Right lobe of liver (tissue), 4 donors: ENCODE data around the gene PLAA.

ENCODE experiments used
- CTCF ChIP-seq, 4 donors: fragments of 200-600 bp in 3 of 4; fragments of 450-650 bp in 1 of 4; IDR thresholded peaks; one replicate each; pipeline versions ENCODE4 v1.5.1 to v1.8.0; 2016 to 2022; ENCODE audit warnings: antibody characterized with exemption in 4 of 4, mild to moderate bottlenecking in 2 of 4
- POLR2A ChIP-seq: fragments of 450-650 bp; IDR thresholded peaks from one replicate; pipeline ENCODE4 v1.6.1; 2017; ENCODE audit warnings: antibody characterized with exemption, mild to moderate bottlenecking
- donor health status: DM: no; HTN: no; CAD: no.
- donor health status: DM: no; HTN: no; CAD: no.
- donor health status: DM: no; HTN: yes; CAD: no.

- TF ChIP-seq CTCF (IDR thresholded peaks at IDR 0.05) = no peak
- TF ChIP-seq POLR2A = no peak
These were observed 24.7 kb upstream of the PLAA start for GRCh38 chr9:26971721-26972120.
